NCI-H1092 (cell line): ENCODE results near the gene DZANK1.
"Not testable (repeated sequence)": the region's sequence is repeated elsewhere in the genome, so short reads cannot be mapped to it uniquely, and the experiment has no call there.

Experiments used
- DNase-seq: peaks from one replicate; lab custom pipeline; 2025; lab: John Stamatoyannopoulos, UW

DZANK1 gene

DNA sequence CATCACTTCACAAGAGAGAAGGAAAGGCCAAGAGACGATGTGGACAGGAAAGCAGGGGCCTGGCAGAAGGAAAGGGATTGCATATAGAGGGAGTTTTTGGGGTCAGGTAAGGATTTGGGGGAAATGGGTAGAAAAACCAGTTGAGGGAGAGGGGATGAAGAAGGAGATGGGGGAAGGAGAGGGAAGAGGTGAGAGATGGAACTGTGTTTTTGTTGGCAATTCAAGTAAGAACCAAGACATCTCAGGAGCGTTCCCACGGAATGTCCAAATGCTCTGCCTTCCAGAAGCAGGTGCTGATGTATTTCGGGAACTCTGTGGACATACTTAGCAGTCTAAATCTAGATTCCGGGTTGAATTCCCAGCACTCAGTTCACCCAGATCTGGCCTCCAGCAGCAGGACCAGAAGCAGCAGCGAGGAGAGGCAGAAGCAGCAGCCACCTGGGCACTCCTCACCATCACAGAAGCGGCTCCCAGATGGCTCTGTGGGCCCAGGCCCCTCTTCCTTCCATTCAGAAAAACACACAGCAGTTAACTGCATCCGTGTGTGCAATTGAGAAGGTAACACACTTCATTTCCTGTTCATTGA is 88.8 kb downstream of the DZANK1 start:
- no peak for DNase-seq

DNA sequence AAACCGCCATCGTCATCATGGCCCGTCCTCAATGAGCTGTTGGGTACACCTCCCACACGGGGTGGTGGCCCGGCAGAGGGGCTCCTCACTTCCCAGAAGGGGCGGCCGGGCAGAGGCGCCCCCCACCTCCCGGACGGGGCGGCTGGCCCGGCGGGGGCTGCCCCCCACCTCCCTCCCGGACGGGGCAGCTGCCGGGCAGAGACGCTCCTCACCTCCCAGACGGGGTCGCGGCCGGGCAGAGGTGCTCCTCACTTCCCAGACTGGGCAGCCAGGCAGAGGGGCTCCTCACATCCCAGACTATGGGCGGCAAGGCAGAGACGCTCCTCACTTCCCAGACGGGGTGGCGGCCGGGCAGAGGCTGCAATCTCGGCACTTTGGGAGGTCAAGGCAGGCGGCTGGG is 91.3 kb downstream of the DZANK1 start:
- DNase-seq: not testable (repeated sequence)

GRCh38 chr20:18372296-18372695 is 94.5 kb downstream of the DZANK1 start:
- no peak for DNase-seq

DNA sequence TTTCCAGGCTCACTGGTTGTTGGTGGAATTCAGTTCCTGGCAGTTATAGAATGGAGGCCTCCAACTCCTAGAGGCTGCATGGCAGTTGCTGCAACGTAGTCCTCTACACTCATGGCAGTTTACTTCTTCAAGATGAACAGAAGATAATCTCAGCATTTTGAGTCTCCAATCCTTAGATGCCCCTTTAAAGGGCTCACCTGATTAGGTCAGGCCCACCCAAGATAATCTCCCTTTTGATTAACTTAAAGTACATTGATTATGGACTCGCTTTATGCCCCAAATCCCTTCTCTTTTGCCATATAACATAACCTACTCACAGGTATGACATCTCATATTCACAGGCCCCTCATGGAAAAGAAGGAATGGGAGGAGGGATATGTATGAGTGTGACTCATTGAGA is 102.1 kb downstream of the DZANK1 start:
- DNase-seq: no peak

DNA sequence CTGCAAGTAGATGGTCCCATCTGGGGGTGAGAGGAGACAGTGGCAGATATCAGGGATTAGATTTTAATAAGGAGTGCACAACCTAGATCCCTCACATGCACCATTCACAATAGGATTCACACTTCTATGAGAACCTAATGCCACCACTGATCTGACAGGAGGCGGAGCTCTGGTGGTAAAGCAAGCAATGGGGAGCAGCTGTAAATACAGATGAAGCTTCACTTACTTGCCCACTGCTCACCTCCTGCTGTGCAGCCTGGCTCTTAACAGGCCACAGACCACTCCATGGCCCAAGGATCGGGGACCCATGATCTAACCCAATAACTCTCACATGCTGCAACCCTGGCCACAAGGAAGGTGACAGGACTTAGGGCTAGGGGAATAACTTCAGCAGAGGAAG is 103.1 kb downstream of the DZANK1 start:
- no peak for DNase-seq

DNA sequence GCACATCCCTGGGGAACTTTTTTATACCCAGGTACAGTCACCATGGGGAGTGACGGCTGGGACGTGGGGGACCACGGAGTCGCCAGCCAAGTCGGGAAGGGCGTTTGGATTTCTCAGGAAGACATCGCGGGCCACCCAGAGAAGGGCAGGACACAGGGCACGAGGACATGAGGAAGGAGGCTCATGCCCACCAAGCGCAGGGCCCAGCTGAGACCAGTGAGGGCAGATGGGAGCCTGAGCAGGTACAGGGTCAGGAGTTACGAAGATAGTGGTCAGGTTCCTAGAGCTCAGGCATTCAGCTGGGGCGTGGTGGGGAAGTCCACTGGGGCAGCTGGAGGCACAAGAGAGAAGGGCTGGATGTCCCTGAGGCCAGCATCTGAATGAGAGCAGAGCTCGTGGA is 103.9 kb downstream of the DZANK1 start:
- DNase-seq: no peak

- no peak for DNase-seq
Observed at GRCh38 chr20:18361678-18362077, 105.2 kb downstream of the DZANK1 start.

GRCh38 chr20:18360635-18361034 is 106.2 kb downstream of the DZANK1 start:
- no peak for DNase-seq

DNA sequence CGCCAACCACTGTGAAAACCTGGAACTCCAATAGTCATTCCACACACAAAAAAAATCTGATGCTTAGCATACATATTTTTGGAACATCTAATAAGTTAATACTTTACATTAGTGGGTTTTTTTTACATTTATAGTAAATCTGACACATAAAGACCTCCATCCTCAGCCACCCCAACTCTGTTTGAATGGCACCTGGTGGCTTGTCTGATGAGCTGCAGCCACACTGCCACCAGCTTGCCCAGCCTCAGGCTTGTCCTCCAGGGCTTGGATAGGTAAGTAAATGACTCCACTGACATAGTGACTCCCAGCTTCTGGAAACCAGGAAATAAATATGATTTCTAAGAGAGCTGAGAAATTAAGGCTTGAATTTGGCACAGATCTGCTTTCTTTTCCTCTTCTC is 107.0 kb downstream of the DZANK1 start:
- DNase-seq: no peak

DNA sequence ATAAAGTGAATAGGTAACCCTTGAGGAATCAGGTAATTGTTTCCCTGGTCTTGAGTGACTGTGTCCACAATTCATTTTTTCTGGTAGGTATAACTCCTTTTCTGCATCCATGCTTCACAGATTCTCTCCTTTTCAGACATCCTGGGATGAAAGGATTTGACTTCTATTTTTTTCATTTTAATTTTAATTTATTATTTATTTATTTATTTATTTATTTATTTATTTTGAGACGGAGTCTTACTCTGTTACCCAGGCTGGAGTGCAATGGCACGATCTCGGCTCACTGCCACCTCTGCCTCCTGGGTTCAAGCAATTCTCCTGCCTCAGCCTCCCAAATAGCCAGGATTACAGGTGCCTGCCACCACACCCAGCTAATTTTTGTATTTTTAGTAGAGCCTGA is 117.1 kb downstream of the DZANK1 start:
- DNase-seq: not testable (repeated sequence)
